Activated B cell treated with CpG ODN at 0.5 μM for 24 hours (primary cell): ENCODE results near the gene MAF. TPM values are rescaled to one million over a fixed set of nuclear protein-coding genes. Genes with fewer than 3 reads are reported as not detected.

ENCODE experiments used
- ATAC-seq: fragments of 200-7000 bp; cut with Tn5 transposase; one replicate; pipeline ENCODE4 v1.10.0; 2021; ENCODE audit warnings: low read depth, mild to moderate bottlenecking, moderate library complexity
- CTCF ChIA-PET: fragments of 350-600 bp; sonication (Branson Sonifier 250); formaldehyde crosslinking; loops from one replicate; lab custom pipeline; 2021; ENCODE audit warnings: antibody characterized with exemption; lab: Charles Lee
- POLR2A ChIA-PET: fragments of 350-600 bp; sonication (Branson Sonifier 250); formaldehyde crosslinking; loops from one replicate; lab custom pipeline; 2021; ENCODE audit warnings: antibody characterized with exemption; lab: Charles Lee
- DNase-seq: peaks from one replicate; pipeline ENCODE4 v3.0.0; 2022
- H3K27ac Mint-ChIP-seq: one replicate; pipeline ENCODE4 v1.8.0; 2020; ENCODE audit warnings: mixed read lengths
- H3K27me3 Mint-ChIP-seq: one replicate; pipeline ENCODE4 v1.8.0; 2021; ENCODE audit warnings: mixed read lengths
- H3K36me3 Mint-ChIP-seq: one replicate; pipeline ENCODE4 v1.8.0; 2021; ENCODE audit warnings: low read depth, mixed read lengths
- H3K4me1 Mint-ChIP-seq: one replicate; pipeline ENCODE4 v1.8.0; 2021; ENCODE audit warnings: mixed read lengths
- H3K4me3 Mint-ChIP-seq: one replicate; pipeline ENCODE4 v1.8.0; 2020; ENCODE audit warnings: mild to moderate bottlenecking, mixed read lengths
- H3K9me3 Mint-ChIP-seq: one replicate; pipeline ENCODE4 v1.8.0; 2020; ENCODE audit warnings: mixed read lengths
- intact Hi-C: fragments of 100-400 bp; cut with micrococcal nuclease; formaldehyde crosslinking; loops from one replicate; pipeline ENCODE4 v1.15.1; 2024
- total RNA-seq: library from RNA; stranded (reverse); gene quantifications from 2 replicates; pipeline ENCODE4 v1.2.3, GENCODE V29; 2022
- TF ChIP-seq, protein P1 (sequence below): fragments of 200-600 bp; IDR thresholded peaks from one replicate; pipeline ENCODE4 v1.8.0; 2022; ENCODE audit warnings: antibody characterized with exemption, mild to moderate bottlenecking

The MAF gene
- total RNA-seq, 1 donor from 2014 or later, result 0.18 TPM

DNA sequence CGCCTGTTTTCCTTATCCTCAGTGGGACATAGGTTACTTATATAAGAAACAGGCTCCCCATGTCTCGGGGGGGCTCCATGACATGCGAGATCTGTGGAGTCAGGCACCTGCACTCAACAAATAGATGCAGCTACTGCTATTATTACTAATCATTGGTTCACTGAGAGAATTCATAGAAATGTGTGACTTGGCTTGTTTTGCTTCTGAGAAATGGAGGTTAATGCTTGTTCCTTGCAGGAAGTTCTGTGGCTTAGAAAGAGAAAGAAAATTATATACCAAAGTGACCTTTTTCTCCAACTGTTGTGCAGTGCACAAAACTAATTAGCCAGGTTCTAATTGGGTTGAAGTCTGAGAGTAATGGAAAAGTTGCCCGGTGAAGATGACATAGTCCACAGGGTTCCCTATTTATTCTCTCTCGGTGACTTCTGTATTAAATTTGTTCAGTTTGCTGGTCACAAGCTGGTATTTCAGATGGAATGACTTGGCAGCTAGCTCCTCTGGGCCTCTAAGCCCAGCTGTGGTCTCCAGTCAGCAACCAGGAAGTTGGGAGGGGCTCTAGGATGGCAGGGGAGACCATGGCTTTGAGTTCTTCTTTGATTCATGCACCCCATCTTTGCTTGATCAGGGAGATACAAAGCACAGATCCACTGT lies 17.6 kb upstream of the MAF start:
- CTCF ChIA-PET, result no interaction called here
- intact Hi-C loops, result no loop called here
- no peak overlapping the region for H3K27ac Mint-ChIP-seq
- POLR2A ChIA-PET, result no interaction called here
- no peaks in the 10 kb centered on the region for H3K9me3 Mint-ChIP-seq
- TF ChIP-seq, protein P1, sequence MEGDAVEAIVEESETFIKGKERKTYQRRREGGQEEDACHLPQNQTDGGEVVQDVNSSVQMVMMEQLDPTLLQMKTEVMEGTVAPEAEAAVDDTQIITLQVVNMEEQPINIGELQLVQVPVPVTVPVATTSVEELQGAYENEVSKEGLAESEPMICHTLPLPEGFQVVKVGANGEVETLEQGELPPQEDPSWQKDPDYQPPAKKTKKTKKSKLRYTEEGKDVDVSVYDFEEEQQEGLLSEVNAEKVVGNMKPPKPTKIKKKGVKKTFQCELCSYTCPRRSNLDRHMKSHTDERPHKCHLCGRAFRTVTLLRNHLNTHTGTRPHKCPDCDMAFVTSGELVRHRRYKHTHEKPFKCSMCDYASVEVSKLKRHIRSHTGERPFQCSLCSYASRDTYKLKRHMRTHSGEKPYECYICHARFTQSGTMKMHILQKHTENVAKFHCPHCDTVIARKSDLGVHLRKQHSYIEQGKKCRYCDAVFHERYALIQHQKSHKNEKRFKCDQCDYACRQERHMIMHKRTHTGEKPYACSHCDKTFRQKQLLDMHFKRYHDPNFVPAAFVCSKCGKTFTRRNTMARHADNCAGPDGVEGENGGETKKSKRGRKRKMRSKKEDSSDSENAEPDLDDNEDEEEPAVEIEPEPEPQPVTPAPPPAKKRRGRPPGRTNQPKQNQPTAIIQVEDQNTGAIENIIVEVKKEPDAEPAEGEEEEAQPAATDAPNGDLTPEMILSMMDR, result no peak
- no peak for ATAC-seq
- H3K4me1 Mint-ChIP-seq, result no peaks in the 10 kb centered on the region
- peaks cover 3% of the 10 kb centered on the region for H3K27me3 Mint-ChIP-seq
- DNase-seq, result no peak
- H3K4me3 Mint-ChIP-seq, result no peak overlapping the region
- no peaks in the 10 kb centered on the region for H3K36me3 Mint-ChIP-seq

GRCh38 chr16:79613009-79613408 lies 12.5 kb upstream of the MAF start:
- H3K4me1 Mint-ChIP-seq, result no peaks in the 10 kb centered on the region
- no peaks in the 10 kb centered on the region for H3K36me3 Mint-ChIP-seq
- ChIA-PET POLR2A (no interaction called here), CTCF (no interaction called here)
- H3K27me3 Mint-ChIP-seq, result peaks cover 24% of the 10 kb centered on the region
- no peak overlapping the region for H3K4me3 Mint-ChIP-seq
- DNase-seq (no peak), ATAC-seq (no peak)
- TF ChIP-seq, protein P1, result no peak
- no peak overlapping the region for H3K27ac Mint-ChIP-seq
- intact Hi-C loops, result no loop called here
- H3K9me3 Mint-ChIP-seq, result no peaks in the 10 kb centered on the region

DNA sequence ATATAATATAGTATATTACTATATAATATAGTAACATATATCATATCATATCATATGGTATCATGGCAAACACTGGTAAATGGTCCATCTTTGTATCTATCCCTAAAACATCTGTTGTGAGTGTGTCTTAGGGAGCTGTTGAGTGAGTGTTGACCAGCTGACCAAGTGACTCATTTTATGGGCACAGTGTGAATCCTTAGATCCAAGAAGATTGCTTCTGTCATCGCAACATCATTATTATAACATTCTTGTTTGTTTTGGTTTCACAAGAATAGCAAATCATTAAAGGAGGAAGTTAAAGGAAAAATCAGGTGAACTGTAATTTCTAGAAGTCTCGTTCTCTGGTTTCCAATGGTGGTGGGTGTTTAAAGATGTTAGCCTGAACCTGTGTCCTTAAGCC lies 11.7 kb upstream of the MAF start:
- ChIA-PET CTCF (no interaction called here), POLR2A (no interaction called here)
- no peak overlapping the region for H3K27ac Mint-ChIP-seq
- TF ChIP-seq, protein P1, result no peak
- H3K4me3 Mint-ChIP-seq, result no peak overlapping the region
- H3K27me3 Mint-ChIP-seq, result peaks cover 32% of the 10 kb centered on the region
- DNase-seq, result no peak
- no peaks in the 10 kb centered on the region for H3K9me3 Mint-ChIP-seq
- ATAC-seq, result no peak
- no peaks in the 10 kb centered on the region for H3K36me3 Mint-ChIP-seq
- intact Hi-C loops, result no loop called here
- no peaks in the 10 kb centered on the region for H3K4me1 Mint-ChIP-seq

DNA sequence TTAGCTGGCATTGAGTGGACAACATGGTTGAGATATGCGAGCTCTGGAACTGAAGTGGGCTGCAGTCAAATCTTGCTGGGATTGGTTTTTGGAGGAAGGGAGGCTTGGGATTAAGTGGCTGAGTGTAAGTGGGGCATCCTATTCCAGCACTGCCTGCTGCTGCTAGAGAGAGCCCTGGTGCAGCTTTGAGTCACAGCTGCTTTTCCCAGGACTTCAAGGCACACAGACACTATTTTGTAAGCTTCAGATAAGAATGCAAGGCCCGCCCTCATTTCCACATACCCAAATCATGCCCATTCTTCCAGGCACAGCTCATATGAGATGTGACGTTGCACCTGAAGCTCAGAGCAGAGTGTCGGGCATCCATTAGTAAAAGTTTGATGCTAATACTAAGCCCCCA lies 10.2 kb upstream of the MAF start:
- Mint-ChIP-seq H3K4me1 (peaks cover 6% of the 10 kb centered on the region), H3K9me3 (no peaks in the 10 kb centered on the region), H3K4me3 (no peak overlapping the region), H3K36me3 (no peaks in the 10 kb centered on the region), H3K27me3 (peaks cover 38% of the 10 kb centered on the region), H3K27ac (no peak overlapping the region)
- DNase-seq, result no peak
- POLR2A ChIA-PET, result no interaction called here
- intact Hi-C loops, result no loop called here
- TF ChIP-seq, protein P1, result no peak
- CTCF ChIA-PET, result no interaction called here
- no peak for ATAC-seq

- ChIA-PET CTCF (no interaction called here), POLR2A (no interaction called here)
- ATAC-seq, result no peak
- TF ChIP-seq, protein P1, result no peak
- no peak for DNase-seq
- H3K27me3 Mint-ChIP-seq, result peaks cover 45% of the 10 kb centered on the region
- no peaks in the 10 kb centered on the region for H3K36me3 Mint-ChIP-seq
- H3K27ac Mint-ChIP-seq, result no peak overlapping the region
- no peaks in the 10 kb centered on the region for H3K9me3 Mint-ChIP-seq
- H3K4me3 Mint-ChIP-seq, result no peak overlapping the region
- H3K4me1 Mint-ChIP-seq, result peaks cover 6% of the 10 kb centered on the region
- intact Hi-C loops, result loop anchor here (10.0 kb wide), 1 partner anchor 1215 kb away; no protein-coding TSS in a partner anchor
Measured at GRCh38 chr16:79609861-79610260, 9.3 kb upstream of the MAF start.
